Astrocyte of the hippocampus (primary cell): ENCODE measurements around the gene ATP5F1D.

ENCODE experiments used
- DNase-seq: peaks from one replicate; pipeline ENCODE4 v3.0.0; 2011; ENCODE audit warnings: low read depth, low spot score

ATP5F1D gene

GRCh38 chr19:1232652-1233072, 8.9 kb upstream of the ATP5F1D start:
- peak; percentile 80 for DNase-seq

DNA sequence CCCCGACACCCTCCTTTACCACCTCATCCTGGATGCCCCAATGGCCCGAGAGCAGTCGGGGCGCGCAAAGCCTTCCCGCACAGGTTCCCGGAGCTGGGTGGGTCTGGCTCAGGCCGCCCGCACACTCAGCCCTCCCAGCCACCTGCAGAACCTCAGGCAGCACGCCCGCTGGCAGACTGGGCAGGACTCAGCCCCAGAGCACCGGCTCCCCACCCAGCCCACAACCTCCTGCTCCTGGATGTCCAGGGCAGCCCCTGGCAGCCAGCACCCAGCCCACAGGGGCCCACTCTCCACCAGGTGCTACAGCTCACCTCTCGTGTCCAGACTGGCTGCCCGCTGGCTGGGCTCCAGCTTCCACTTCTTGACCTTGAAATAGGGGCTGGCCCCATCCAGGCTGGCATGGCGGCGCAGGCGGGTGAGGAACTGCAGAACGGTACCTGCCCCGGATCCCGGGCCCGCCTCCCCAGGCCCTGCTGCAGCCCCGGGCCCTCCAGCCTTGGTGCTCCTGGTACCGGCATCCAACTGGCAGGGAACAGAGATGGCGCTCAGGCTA, 8.4 kb upstream of the ATP5F1D start:
- no peak for DNase-seq

- DNase-seq = no peak
These were observed 7.2 kb upstream of the ATP5F1D start for GRCh38 chr19:1234051-1234954.

- DNase-seq = no peak
These were observed 6.6 kb upstream of the ATP5F1D start for GRCh38 chr19:1234955-1235380.

DNA sequence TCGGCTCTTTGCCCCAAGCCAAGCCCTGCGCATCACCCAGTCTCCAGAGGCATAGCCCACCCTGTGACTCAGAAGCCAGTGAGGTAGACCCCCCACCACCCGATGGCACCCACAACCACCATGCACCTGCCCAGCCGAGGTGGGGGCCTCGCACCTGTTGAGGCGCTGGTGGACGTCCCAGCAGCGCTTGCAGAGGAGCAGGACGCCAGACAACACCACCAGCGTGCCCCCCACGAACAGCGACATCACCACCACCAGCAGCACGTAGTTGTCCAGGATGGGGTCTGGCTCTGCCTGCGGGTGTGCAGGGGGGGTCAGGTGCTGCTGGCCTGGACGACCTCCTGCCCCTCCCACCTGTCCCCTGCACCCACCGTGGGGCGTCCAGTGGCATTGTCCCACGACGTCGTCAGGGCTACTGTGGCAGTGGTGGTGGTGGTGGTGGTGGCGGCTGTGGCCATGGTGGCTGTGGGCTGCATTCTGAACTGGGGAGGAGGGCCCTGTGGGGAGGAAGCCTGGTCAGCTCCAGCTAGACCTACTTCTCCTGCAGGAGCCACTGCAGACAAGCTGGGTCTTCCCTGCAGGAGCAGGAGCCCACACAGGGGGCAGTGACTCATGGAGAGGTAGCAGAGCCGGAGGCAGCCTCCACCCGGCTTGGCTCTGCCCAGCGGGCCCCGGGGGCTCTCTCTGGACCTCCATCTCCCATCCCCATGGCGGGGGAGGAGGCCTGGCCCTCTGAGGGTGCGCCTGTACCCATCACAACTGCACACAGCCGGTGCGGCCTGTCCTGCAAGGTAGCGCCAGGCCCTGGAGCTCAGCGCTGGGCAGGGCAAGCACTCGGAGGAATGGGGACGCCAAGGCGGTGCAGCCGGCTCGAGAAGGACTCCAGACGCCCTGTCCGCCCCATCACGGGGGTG, 5.7 kb upstream of the ATP5F1D start:
- DNase-seq = peak; percentile 70

- DNase-seq = peak; percentile 39
These were observed 5.0 kb upstream of the ATP5F1D start for GRCh38 chr19:1236576-1236975.

- peak; percentile 59 for DNase-seq
These were observed 4.4 kb upstream of the ATP5F1D start for GRCh38 chr19:1237027-1237659.

- DNase-seq = peak; percentile 72
These were observed 3.7 kb upstream of the ATP5F1D start, which contains the start of gene CBARP for GRCh38 chr19:1237754-1238368. TSS of gene CBARP (minus strand) at chr19:1238005. CDS start at chr19:1236100, 1,905 bp downstream.

- DNase-seq = no peak
These were observed 2.9 kb upstream of the ATP5F1D start for GRCh38 chr19:1238369-1239303.

GRCh38 chr19:1239420-1239795, 2.1 kb upstream of the ATP5F1D start:
- no peak for DNase-seq

DNA sequence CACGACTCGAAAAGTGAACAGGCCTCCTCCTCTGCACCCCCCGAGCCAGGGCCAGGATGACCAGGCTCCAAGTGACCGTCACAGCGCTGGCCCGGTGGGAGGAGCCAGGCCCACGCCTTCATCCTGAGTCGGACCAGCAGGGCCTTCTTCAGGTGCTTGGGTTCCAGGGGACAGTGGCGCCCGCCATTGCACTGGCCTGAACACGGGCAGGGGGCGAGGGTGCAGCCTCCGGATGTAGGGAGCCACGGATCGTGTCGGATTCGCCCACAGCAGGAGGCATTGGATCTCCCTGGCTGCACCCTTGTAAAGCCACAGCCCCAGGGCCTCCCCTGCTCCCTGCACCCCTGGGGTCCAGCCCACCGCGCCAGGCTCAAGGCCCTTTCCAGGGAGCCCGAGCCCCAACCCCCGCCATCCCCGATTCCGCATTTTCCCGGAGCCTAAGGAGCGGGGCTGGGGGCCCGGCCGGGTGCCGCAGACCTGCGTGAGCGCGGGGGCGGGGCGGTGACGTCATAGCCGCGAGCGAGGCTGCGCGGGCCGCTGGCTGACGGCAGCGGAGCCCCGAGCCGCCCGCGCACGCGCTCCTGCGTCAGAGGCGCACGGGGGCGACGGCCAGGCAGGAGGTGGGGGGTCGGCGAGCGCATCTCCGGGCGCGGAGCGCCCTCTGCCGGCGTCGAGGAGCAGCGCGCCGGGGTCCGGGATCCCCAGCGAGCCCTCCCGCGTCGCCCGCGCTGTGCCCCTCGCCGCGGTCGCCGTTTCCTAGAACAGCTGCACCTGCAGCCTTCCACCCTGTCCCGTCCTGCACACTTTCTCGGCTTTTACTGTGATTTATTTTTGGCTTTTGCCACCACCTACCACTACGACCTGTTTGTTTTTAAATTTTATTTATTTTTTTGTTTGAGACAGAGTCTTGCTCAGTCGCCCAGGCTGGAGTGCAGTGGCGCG, 1.5 kb upstream of the ATP5F1D start:
- DNase-seq = peak; percentile 97

- DNase-seq = no peak
These were observed 626 bp upstream of the ATP5F1D start for GRCh38 chr19:1240925-1241324.

DNA sequence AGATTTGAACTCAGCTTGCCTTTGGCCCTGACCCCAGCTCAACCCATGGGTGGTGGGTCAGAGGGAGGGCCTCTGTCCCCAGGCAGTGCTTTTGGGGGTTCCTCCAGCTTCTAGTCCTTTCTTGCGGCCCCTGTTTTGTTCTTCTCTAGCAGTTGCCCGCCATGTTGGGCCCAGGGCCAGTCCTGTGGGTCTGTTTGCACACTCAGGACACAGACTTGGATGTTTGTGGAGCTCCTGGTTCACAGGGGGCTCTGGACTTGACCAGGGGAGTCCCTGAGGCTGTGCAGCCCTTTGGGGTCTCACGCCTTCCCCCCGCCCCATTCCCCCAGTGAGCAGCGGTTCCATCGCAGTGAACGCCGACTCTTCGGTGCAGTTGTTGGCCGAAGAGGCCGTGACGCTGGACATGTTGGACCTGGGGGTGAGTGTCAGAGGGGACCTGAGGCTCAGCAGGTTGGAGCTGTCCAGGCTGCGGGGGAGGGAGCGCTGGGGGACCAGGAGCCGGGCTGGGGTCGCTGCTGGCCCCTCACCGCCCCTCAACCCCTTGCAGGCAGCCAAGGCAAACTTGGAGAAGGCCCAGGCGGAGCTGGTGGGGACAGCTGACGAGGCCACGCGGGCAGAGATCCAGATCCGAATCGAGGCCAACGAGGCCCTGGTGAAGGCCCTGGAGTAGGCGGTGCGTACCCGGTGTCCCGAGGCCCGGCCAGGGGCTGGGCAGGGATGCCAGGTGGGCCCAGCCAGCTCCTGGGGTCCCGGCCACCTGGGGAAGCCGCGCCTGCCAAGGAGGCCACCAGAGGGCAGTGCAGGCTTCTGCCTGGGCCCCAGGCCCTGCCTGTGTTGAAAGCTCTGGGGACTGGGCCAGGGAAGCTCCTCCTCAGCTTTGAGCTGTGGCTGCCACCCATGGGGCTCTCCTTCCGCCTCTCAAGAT, 2.5 kb downstream of the ATP5F1D start:
- peak; percentile 92 for DNase-seq

DNA sequence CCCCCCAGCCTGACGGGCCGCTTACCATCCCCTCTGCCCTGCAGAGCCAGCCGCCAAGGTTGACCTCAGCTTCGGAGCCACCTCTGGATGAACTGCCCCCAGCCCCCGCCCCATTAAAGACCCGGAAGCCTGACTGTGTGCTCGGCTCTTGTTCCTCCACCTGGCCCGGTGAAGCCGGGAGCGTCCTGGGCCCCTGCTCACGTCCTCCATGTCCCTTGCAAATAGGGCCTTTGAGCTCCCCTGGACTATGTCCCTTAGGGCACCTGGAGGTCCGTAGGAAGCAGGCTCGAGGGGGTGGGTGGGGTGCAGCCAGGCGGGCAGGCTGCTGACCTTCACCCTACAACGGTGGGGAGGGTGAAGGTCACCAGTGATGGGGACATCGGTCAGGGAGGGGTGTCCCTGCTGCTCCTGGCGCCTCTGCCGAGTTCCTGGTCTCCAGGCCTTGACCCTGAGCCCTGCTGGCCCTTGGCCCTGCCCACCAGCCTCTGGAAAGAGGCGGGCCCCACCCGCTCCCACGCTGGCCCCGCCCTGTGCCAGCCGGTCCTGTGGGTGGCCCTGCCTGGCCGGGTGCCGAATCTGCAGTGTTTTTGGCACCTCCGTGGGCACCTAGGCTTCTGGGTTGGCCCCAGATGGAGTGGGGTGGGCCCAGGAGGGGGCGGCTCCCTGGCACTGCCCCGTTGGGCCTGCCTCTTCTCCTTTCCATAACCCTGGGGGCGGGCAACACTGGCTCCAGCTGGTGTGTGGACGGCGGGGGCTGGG, 3.3 kb downstream of the ATP5F1D start:
- no peak for DNase-seq

GRCh38 chr19:1245494-1246264, 4.1 kb downstream of the ATP5F1D start:
- no peak for DNase-seq
